Transverse colon (tissue), 4 donors: ENCODE measurements around the gene CORO2B. TPM values are rescaled to one million over a fixed set of nuclear protein-coding genes. Genes with fewer than 3 reads are reported as not detected.

ENCODE experiments used
- DNase-seq: peaks from one replicate; pipeline ENCODE4 v3.0.0-alpha.2; 2019
- H3K27ac ChIP-seq, 4 donors: fragments of 200-600 bp; sonication (generic); 2 replicates each; pipeline ENCODE4 v1.5.1; 2016 to 2018; ENCODE audit warnings: inconsistent platforms in 4 of 4
- H3K27me3 ChIP-seq: fragments of 200-600 bp; sonication (generic); 2 replicates; pipeline ENCODE4 v1.5.1; 2017; ENCODE audit warnings: inconsistent platforms
- H3K36me3 ChIP-seq, 4 donors: fragments of 200-600 bp; sonication (generic); 2 replicates each; pipeline ENCODE4 v1.5.1; 2017 to 2019; ENCODE audit warnings: inconsistent platforms in 4 of 4
- H3K4me1 ChIP-seq, 4 donors: fragments of 200-600 bp; sonication (generic); 2 replicates each; pipeline ENCODE4 v1.5.1; 2017 to 2020; ENCODE audit warnings: inconsistent platforms in 4 of 4
- H3K4me3 ChIP-seq, 4 donors: fragments of 200-600 bp; sonication (generic); 1 replicate in 1 of 4; 2 replicates in 3 of 4; pipeline versions ENCODE4 v1.5.1 to v1.6.1; 2017 to 2019; ENCODE audit warnings: inconsistent platforms in 4 of 4
- H3K9me3 ChIP-seq, 2 donors: fragments of 200-600 bp; sonication (generic); 2 replicates each; pipeline ENCODE4 v1.5.1; 2017 to 2019; ENCODE audit warnings: inconsistent platforms in 2 of 2
- EP300 ChIP-seq: sonication (generic); formaldehyde crosslinking; IDR thresholded peaks from one replicate; pipeline ENCODE4 v1.6.1; 2017; ENCODE audit warnings: antibody characterized with exemption, low read depth
- POLR2A ChIP-seq: fragments of 450-650 bp; IDR thresholded peaks from one replicate; pipeline ENCODE4 v1.6.1; 2016; ENCODE audit warnings: antibody characterized with exemption, mild to moderate bottlenecking, moderate library complexity
- POLR2AphosphoS5 ChIP-seq, 3 donors: sonication (generic); formaldehyde crosslinking; IDR thresholded peaks; one replicate each; pipeline ENCODE4 v1.6.1; 2016; ENCODE audit warnings: antibody characterized with exemption in 3 of 3
- WGBS, 2 donors: methylation state at CpG; one replicate each; pipeline ENCODE4 v1.1.5; 2018; ENCODE audit warnings: low coverage in 1 of 2; 5-methylcytosine and 5-hydroxymethylcytosine counted together
- in situ Hi-C, 4 donors: fragments of 200-750 bp; cut with MboI; loops; one replicate each; pipeline versions ENCODE4 v1.15.0 to v1.15.1; 2017; ENCODE audit warnings: low sequenced_read_pairs in 3 of 4, low pct_ligation_motif_present in 1 of 4, low pct_unique_long_range_greater_than_20kb in 1 of 4
- intact Hi-C: fragments of 100-400 bp; cut with DNase I; formaldehyde crosslinking; loops from one replicate; pipeline ENCODE4 v1.15.1; 2023; ENCODE audit warnings: low total_unique reads
- total RNA-seq, 4 donors: library from RNA; depleted of rRNA; stranded (reverse); fragments of >200 nt; gene quantifications; one replicate each; pipeline ENCODE4 v1.1.0, GENCODE V29; 2016
- TF ChIP-seq, protein P1 (sequence below), 5 experiments: fragments of 200-600 bp in 3 of 5; fragments of 450-650 bp in 2 of 5; sonication (generic) in 3 of 5; IDR thresholded peaks; 1 replicate in 2 of 5; 2 replicates in 3 of 5; pipeline ENCODE4 v1.5.1; 2016 to 2017; ENCODE audit warnings: antibody characterized with exemption in 5 of 5, inconsistent platforms in 3 of 5, mild to moderate bottlenecking in 2 of 5, moderate library complexity in 1 of 5

CORO2B gene
- total RNA-seq, 4 donors from 2014 or later: 0.40 to 2.2 (median 2.0) TPM

DNA sequence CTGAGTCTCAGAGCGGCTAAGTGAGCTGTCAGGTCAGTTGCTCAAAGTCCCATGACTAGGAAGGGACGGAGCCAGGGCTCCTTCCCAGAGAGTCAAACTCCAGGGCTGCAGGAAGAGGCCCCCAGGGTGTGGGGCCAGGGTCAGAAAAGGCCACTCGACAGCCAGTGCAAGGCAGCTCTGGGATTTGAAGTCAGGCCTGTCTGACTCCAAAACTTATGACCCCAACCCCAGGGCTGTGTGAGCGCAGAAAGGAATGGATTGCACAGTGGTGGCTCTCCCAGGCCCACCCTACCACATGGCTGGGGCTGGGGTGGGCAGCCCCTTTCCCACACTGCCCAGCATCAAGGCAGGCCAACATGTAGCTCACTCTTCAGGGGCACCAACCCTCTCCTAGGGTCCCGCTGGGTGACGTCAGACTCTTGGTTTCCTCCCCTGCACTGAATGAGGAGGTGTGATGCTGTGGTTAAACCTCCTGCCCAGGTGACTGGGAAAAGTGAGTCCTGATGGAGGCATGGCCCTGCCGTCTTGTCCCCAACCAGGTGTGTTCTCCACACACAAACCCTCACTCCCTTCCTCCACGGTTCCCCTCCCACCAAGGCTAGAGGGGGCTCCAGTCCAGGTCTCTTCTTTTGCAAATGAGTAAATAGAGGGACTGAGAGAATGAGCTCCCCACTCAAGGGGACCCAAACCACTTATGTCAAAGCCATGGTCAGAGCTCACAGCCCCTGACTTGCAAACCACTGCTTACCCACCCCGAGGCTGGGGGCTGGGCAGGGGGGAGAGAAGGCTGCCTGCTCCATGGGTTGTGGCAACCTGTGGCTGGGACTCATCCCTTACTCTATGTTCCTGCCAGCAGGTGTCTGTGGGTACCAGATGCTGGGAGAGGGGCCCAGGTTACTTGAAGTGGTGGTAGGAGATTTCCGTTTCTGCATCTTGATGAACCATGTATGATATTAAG is 23.8 kb upstream of the CORO2B start:
- no peak overlapping the region for H3K27ac ChIP-seq
- DNase-seq: no peak
- H3K9me3 ChIP-seq: no peaks in the 10 kb centered on the region
- intact Hi-C loops: loop anchor here (2.0 to 10.0 kb wide), 3 partner anchors 118 to 320 kb away; no protein-coding TSS in a partner anchor
- no peak overlapping the region for H3K4me3 ChIP-seq
- H3K4me1 ChIP-seq: peaks cover 0 to 14% (median 12%) of the 10 kb centered on the region in 4 donors
- no peak for TF ChIP-seq EP300
- TF ChIP-seq, protein P1, sequence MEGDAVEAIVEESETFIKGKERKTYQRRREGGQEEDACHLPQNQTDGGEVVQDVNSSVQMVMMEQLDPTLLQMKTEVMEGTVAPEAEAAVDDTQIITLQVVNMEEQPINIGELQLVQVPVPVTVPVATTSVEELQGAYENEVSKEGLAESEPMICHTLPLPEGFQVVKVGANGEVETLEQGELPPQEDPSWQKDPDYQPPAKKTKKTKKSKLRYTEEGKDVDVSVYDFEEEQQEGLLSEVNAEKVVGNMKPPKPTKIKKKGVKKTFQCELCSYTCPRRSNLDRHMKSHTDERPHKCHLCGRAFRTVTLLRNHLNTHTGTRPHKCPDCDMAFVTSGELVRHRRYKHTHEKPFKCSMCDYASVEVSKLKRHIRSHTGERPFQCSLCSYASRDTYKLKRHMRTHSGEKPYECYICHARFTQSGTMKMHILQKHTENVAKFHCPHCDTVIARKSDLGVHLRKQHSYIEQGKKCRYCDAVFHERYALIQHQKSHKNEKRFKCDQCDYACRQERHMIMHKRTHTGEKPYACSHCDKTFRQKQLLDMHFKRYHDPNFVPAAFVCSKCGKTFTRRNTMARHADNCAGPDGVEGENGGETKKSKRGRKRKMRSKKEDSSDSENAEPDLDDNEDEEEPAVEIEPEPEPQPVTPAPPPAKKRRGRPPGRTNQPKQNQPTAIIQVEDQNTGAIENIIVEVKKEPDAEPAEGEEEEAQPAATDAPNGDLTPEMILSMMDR (IDR thresholded peaks at IDR 0.05): no peak
- TF ChIP-seq POLR2A: no peak
- no peak for TF ChIP-seq POLR2AphosphoS5 (IDR thresholded peaks at IDR 0.05)
- in situ Hi-C loops: loop anchor here (5.0 to 10.0 kb wide), 4 partner anchors 117 to 322 kb away; no protein-coding TSS in a partner anchor
- H3K27me3 ChIP-seq: peaks cover 25% of the 10 kb centered on the region
- WGBS, 2 donors: 73% methylated on average over 10 of the region's 10 CpGs; no CpG with 5 or more reads in 1 of the 2 donors
- H3K36me3 ChIP-seq: no peaks in the 10 kb centered on the region

DNA sequence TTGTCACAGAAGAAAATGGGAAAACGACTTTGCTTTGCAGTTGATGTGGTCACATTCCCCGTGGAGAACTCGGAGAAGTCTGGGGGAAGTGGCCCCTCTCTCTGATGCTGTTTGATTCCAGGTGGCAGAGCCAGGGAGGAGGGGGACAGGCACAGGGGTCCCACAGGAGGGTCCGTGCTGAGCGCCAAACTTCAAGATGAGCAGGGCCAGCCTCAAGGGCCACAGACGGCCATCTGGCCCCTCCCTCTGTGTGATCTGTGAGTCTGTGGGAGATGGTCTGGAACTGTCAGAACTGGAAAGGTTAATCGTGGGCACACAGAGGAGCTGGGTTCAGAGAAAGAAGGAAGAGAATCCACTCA is 23.1 kb upstream of the CORO2B start:
- no peaks in the 10 kb centered on the region for H3K9me3 ChIP-seq
- intact Hi-C loops: loop anchor here (2.0 to 10.0 kb wide), 3 partner anchors 117 to 319 kb away; no protein-coding TSS in a partner anchor
- peaks cover 28% of the 10 kb centered on the region for H3K27me3 ChIP-seq
- no peak for TF ChIP-seq POLR2AphosphoS5 (IDR thresholded peaks at IDR 0.05)
- TF ChIP-seq, protein P1 (IDR thresholded peaks at IDR 0.05): no peak
- no peak for TF ChIP-seq EP300
- DNase-seq: no peak
- WGBS, 2 donors: 73 to 77% methylated on average over 7 of the region's 7 CpGs
- in situ Hi-C loops: loop anchor here in 3 of 4 donors (10.0 kb wide), 2 partner anchors 119 to 319 kb away; no protein-coding TSS in a partner anchor
- H3K4me1 ChIP-seq: peaks cover 0 to 15% (median 13%) of the 10 kb centered on the region in 4 donors
- no peak overlapping the region for H3K4me3 ChIP-seq
- H3K36me3 ChIP-seq: no peaks in the 10 kb centered on the region
- H3K27ac ChIP-seq: no peak overlapping the region

DNA sequence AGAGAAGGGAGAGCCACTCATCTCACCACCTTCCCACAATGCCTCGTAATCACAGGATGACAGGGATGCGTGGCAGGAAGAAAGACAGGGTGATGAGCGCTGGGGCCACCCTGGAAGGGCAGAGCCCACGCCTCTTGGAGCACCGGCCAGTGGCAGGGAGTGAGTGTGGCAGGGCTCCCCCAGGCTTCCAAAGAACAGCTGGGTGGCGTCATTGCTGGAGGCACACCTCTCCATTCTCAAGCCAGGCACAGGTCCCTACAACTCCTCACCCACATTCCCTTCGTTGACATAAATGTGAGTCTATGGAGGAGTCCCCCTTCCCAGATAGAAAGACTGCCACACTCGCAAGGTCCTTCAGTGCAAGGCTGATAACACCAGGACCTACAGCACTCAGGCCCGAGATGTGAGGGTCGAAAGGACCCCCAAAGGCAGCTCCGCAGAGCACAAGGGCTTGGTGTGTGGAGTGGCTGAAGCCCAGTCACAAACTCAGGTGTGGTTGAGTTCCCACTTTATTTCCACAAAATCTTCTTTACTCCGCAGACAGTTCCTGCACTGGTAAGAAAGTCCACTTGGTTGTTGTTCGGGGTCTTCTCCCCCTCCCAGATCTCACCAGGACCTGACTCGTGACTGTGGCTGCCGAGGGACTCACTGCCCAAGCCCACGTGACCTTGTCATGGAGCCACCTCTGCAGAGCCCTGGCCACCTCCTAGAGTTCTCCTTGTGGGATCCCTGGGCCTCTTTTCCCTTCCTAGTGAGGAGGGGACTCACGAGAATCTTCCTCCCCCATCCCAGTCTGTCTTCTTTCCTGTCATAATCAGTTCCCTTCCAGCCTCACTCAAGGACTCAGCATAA is 22.4 kb upstream of the CORO2B start:
- Histone ChIP-seq H3K36me3 (no peaks in the 10 kb centered on the region), H3K27me3 (peaks cover 35% of the 10 kb centered on the region), H3K27ac (no peak overlapping the region), H3K4me3 (no peak overlapping the region), H3K9me3 (no peaks in the 10 kb centered on the region), H3K4me1 (peaks cover 0 to 15% (median 13%) of the 10 kb centered on the region in 4 donors)
- no peak for TF ChIP-seq POLR2A
- TF ChIP-seq, protein P1 (IDR thresholded peaks at IDR 0.05): no peak
- no peak for TF ChIP-seq POLR2AphosphoS5 (IDR thresholded peaks at IDR 0.05)
- no peak for TF ChIP-seq EP300
- 81 to 83% methylated on average over 4 to 17 of the region's 17 CpGs for WGBS, 2 donors
- DNase-seq: no peak
- intact Hi-C loops (loop anchor here (10.0 kb wide), 2 partner anchors 242 to 318 kb away; no protein-coding TSS in a partner anchor), in situ Hi-C loops (loop anchor here in 3 of 4 donors (10.0 kb wide), 2 partner anchors 118 to 318 kb away; no protein-coding TSS in a partner anchor)
